GM12892 (cell line): ENCODE measurements around the gene GBE1.

ENCODE experiments used
- POLR2A ChIP-seq: IDR thresholded peaks from 2 replicates; pipeline ENCODE4 v1.6.1; 2011; ENCODE audit warnings: low read depth, low read length, control low read depth
- TAF1 ChIP-seq: IDR thresholded peaks from 2 replicates; pipeline ENCODE4 v1.6.1; 2011; ENCODE audit warnings: low read depth, mild to moderate bottlenecking, control low read depth, low read length, borderline replicate concordance

- TF ChIP-seq TAF1 (no peak), POLR2A (no peak)
Observed at GRCh38 chr3:81692766-81693165, 68.7 kb downstream of the GBE1 start.
